ENCODE measurements around the gene AMPH. TPM values are rescaled to one million over a fixed set of nuclear protein-coding genes. Genes with fewer than 3 reads are reported as not detected.

AMPH gene
- total and polyA plus RNA-seq, 2 of the 4 experiments (the other 2 are of a cell fraction), result 3.9 to 4.8 TPM

GRCh38 chr7:38334163-38334562 is 297.0 kb downstream of the AMPH start:
- dilution Hi-C loops (cut with HindIII; ENCODE audit: low sequenced_read_pairs, unreplicated experiment), result no loop called here
- H3K4me3 ChIP-seq (ENCODE audit: insufficient read depth, low read depth, low read length), result no peak overlapping the region
- no peak overlapping the region for H3K56ac ChIP-seq (ENCODE audit: extremely low read depth, insufficient read depth, low read length)
- no peak overlapping the region for H4K91ac ChIP-seq (ENCODE audit: insufficient read depth, low read depth, low read length)
- no peak overlapping the region for H3K14ac ChIP-seq (replicated peaks; ENCODE audit: low read depth, low read length)
- H2BK5ac ChIP-seq (ENCODE audit: low read depth, low read length, poor library complexity, severe bottlenecking), result no peak overlapping the region
- no peaks in the 10 kb centered on the region for H3K36me3 ChIP-seq (ENCODE audit: control insufficient read depth, insufficient read depth, low read length)
- H3K4ac ChIP-seq (ENCODE audit: low read depth, low read length), result no peak overlapping the region
- no TSS peak for BruUV-seq (replicated peaks)
- ATAC-seq (ENCODE audit: low read depth) (no peak), DNase-seq (no peak)
- intact Hi-C loops (cut with micrococcal nuclease), result no loop called here
- H2AFZ ChIP-seq (replicated peaks; ENCODE audit: low read length, poor library complexity), result no peak overlapping the region
- no peak overlapping the region for H3K9ac ChIP-seq (ENCODE audit: low read depth, low read length)
- no peaks in the 10 kb centered on the region for H3K9me1 ChIP-seq (ENCODE audit: insufficient read depth, low read length)
- TF ChIP-seq CTCF (conservative IDR thresholded peaks at IDR 0.05; ENCODE audit: low read depth, low read length), result no peak
- TF ChIP-seq CEBPB (IDR thresholded peaks at IDR 0.05; ENCODE audit: low read depth, low read length), result no peak
- no peak for TF ChIP-seq RAD21 (IDR thresholded peaks at IDR 0.05; ENCODE audit: low read length)
- TF ChIP-seq CHD1 (IDR thresholded peaks at IDR 0.05; ENCODE audit: low read depth, low read length), result no peak
- no peak for TF ChIP-seq RFX5 (IDR thresholded peaks at IDR 0.05; ENCODE audit: low read depth, low read length)
- TF ChIP-seq ELK1 (IDR thresholded peaks at IDR 0.05; ENCODE audit: borderline replicate concordance, low read depth, low read length), result no peak
- TF ChIP-seq SMC3 (IDR thresholded peaks at IDR 0.05; ENCODE audit: low read depth, low read length), result no peak
- no peak for TF ChIP-seq USF2 (IDR thresholded peaks at IDR 0.05; ENCODE audit: low read depth, low read length)
- TF ChIP-seq RCOR1 (IDR thresholded peaks at IDR 0.05; ENCODE audit: insufficient replicate concordance, low read length), result no peak
- H2BK120ac ChIP-seq (ENCODE audit: low read depth, low read length), result no peak overlapping the region
- no peak overlapping the region for H4K8ac ChIP-seq (ENCODE audit: low read depth in 2 of 2, low read length in 2 of 2)
- no peaks in the 10 kb centered on the region for H3K79me1 ChIP-seq (ENCODE audit: low read depth in 1 of 2, low read length in 2 of 2)
- H2BK15ac ChIP-seq (ENCODE audit: low read depth, low read length), result no peak overlapping the region
- no peak overlapping the region for H2AK5ac ChIP-seq (ENCODE audit: low read depth, low read length)
- H3K27me3 ChIP-seq (ENCODE audit: control insufficient read depth, insufficient read depth, low read length), result no peaks in the 10 kb centered on the region; the same call in 1 of the 2 replicates
- ChIA-PET POLR2A (ENCODE audit: unreplicated experiment) (no interaction called here), CTCF (interaction anchor here (0.7 to 2.7 kb wide), 3 partner anchors 12 to 17 kb away, joined by 3 to 23 read pairs (median 3); no protein-coding TSS in a partner anchor)
- in situ Hi-C loops (cut with MboI; ENCODE audit: low sequenced_read_pairs), result no loop called here
- H3K18ac ChIP-seq (ENCODE audit: low read depth, low read length), result no peak overlapping the region
- H2BK20ac ChIP-seq (ENCODE audit: low read depth, low read length), result no peak overlapping the region
- H3K23ac ChIP-seq (ENCODE audit: low read depth, low read length), result no peak overlapping the region
- H4K5ac ChIP-seq (ENCODE audit: low read depth, low read length), result no peak overlapping the region
- H3K27ac ChIP-seq (ENCODE audit: insufficient read depth, low read length), result no peak overlapping the region
- H3K9me3 ChIP-seq (ENCODE audit: control insufficient read depth, insufficient read depth, low read length), result no peaks in the 10 kb centered on the region
- H3K4me2 ChIP-seq (ENCODE audit: low read depth, low read length), result no peak overlapping the region
- peaks cover 2% of the 10 kb centered on the region; the same call in 1 of the 2 replicates for H3K4me1 ChIP-seq (ENCODE audit: control insufficient read depth, insufficient read depth, low read length)
- no peaks in the 10 kb centered on the region for H4K20me1 ChIP-seq (ENCODE audit: insufficient read depth, low read length)
- no peak overlapping the region for H2AK9ac ChIP-seq (replicated peaks; ENCODE audit: low read depth, low read length, poor library complexity)
